ENCODE data around the gene ORC4. TPM values are rescaled to one million over a fixed set of nuclear protein-coding genes. Genes with fewer than 3 reads are reported as not detected.
A peak's percentile ranks its signal among the peaks of the same experiment; 100 is the strongest.
"Not testable (repeated sequence)": the region's sequence is repeated elsewhere in the genome, so short reads cannot be mapped to it uniquely, and the experiment has no call there.

Gene ORC4
- total RNA-seq, 1 experiment from 2014 or later: 68.0 TPM

DNA sequence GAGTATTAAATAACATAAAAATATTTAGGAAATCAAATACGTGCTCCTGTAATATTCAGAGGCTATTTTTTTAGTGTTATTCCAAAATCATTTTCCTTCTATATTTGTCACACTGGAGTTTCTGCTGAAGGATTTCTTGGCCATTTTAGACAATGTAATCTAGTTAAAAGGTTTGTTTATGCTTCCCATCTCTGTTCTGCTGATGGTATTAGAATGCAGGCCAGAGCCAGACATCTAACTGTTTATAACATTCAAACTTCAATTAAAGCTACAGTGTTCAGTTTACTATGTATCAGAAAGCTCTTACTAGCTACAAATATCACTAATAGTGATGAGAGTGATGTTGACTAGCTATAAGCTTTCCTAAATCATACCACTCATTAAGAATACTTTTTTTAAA, 8.2 kb upstream of the ORC4 start:
- H3K27me3 ChIP-seq (replicated peaks): no peaks in the 10 kb centered on the region
- DNase-seq (ENCODE audit: low read depth in 1 of 2, low spot score in 2 of 2): no peak
- H3K4me1 ChIP-seq (replicated peaks): peaks cover 17% of the 10 kb centered on the region
- no peak overlapping the region for H3K4me3 ChIP-seq
- H3K36me3 ChIP-seq: no peaks in the 10 kb centered on the region
- H3K27ac ChIP-seq: no peak overlapping the region
- H3K9me3 ChIP-seq (replicated peaks): no peaks in the 10 kb centered on the region

- Histone ChIP-seq H3K36me3 (no peaks in the 10 kb centered on the region), H3K27ac (no peak overlapping the region), H3K27me3 (replicated peaks) (no peaks in the 10 kb centered on the region), H3K4me1 (replicated peaks) (peaks cover 17% of the 10 kb centered on the region), H3K9me3 (replicated peaks) (no peaks in the 10 kb centered on the region), H3K4me3 (no peak overlapping the region)
- no peak for DNase-seq (ENCODE audit: low read depth in 1 of 2, low spot score in 2 of 2)
Observed at GRCh38 chr2:148027822-148028221, 7.3 kb upstream of the ORC4 start.

DNA sequence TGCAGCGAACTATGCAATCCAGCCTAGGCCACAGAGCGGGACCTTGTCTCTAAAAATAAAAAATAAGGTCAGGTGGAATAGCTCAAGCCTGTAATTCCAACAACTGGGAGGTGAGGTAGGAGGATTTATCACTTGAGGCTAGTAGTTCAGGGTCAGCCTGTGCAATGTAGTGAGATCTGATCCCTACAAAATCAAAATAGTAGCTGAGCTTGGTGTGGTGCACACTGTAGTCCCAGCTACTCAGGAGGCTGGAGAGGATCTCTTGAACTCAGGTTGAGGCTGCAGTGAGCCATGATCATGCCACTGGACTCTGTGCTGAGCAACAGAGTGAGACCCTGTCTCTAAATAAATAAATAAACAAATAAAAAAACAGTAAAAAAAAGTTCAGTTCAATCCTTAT, 6.0 kb upstream of the ORC4 start:
- no peaks in the 10 kb centered on the region for H3K27me3 ChIP-seq (replicated peaks)
- H3K4me3 ChIP-seq: no peak overlapping the region
- no peak overlapping the region for H3K27ac ChIP-seq
- no peak for DNase-seq (ENCODE audit: low read depth in 1 of 2, low spot score in 2 of 2)
- no peaks in the 10 kb centered on the region for H3K9me3 ChIP-seq (replicated peaks)
- H3K4me1 ChIP-seq (replicated peaks): peaks cover 14% of the 10 kb centered on the region
- H3K36me3 ChIP-seq: no peaks in the 10 kb centered on the region

GRCh38 chr2:148023861-148024260, 3.3 kb upstream of the ORC4 start:
- H3K4me1 ChIP-seq (replicated peaks): peaks cover 17% of the 10 kb centered on the region
- H3K27me3 ChIP-seq (replicated peaks): no peaks in the 10 kb centered on the region
- no peak overlapping the region for H3K27ac ChIP-seq
- H3K4me3 ChIP-seq: no peak overlapping the region
- no peaks in the 10 kb centered on the region for H3K9me3 ChIP-seq (replicated peaks)
- no peak for DNase-seq (ENCODE audit: low read depth in 1 of 2, low spot score in 2 of 2)
- peaks cover 3% of the 10 kb centered on the region; the same call in 1 of the 2 replicates for H3K36me3 ChIP-seq

DNA sequence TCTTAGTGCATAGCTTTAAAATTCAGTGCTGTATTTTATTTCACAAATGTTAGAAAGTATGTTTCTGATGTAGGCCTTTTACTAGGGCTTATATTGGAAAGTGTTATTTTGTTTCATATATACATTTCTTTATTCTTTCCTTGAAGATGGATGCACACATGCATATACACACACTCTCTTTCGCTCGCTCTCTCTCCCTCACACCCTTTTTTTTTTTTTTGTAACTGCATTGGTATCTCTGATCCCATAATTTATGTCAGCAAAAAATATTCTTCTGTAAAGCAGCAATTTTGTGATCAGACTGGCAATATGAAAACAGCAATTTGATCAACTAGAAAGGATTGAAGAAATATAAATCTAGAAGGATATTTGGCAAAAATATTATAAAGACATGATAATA, 2.3 kb upstream of the ORC4 start:
- Histone ChIP-seq H3K4me3 (no peak overlapping the region), H3K36me3 (peaks cover 3% of the 10 kb centered on the region; the same call in 1 of the 2 replicates), H3K27ac (no peak overlapping the region), H3K9me3 (replicated peaks) (no peaks in the 10 kb centered on the region), H3K4me1 (replicated peaks) (peaks cover 7% of the 10 kb centered on the region), H3K27me3 (replicated peaks) (no peaks in the 10 kb centered on the region)
- no peak for DNase-seq (ENCODE audit: low read depth in 1 of 2, low spot score in 2 of 2)

DNA sequence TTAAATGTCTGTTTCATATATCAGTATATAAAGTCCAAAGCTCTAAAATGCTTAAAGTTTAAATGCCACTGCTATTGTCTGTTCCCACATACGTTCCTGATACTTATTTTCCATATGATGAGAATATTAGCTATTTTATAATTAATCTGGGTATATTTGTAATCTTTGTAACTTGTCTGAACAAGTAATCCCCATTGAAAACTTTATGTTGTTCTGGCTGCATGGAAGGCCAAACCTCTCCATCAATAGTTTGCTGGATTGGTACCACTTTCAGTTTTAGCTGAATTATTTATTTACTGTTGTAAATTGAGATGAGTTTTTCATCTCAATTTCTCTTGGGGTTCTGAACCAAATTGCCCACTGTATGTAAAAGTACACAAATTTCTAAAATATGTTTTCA, 1.8 kb upstream of the ORC4 start:
- Histone ChIP-seq H3K9me3 (replicated peaks) (no peaks in the 10 kb centered on the region), H3K4me1 (replicated peaks) (peaks cover 7% of the 10 kb centered on the region), H3K27me3 (replicated peaks) (no peaks in the 10 kb centered on the region), H3K4me3 (peak overlapping the region; percentile 75), H3K36me3 (peaks cover 3% of the 10 kb centered on the region; the same call in 1 of the 2 replicates), H3K27ac (no peak overlapping the region)
- no peak for DNase-seq (ENCODE audit: low read depth in 1 of 2, low spot score in 2 of 2)

DNA sequence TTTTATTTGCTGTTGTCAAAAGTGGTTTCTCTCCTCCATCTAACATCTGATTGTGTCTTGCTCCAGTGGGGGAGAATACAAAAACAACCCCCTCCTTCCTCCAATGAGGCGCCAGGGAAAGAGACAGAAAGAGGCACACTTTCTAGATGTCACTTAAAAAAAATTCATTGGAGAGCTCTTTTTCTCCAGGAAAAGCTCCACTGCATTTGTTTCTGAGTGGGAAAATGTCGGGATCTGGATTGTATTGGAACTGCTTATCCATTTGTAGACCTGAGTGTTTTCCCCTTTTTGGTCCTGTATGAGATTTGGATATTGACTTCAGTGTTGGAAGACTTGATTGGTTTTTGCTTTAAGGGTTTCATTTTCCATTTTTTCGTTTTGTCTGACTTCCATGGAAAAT, 1.3 kb upstream of the ORC4 start:
- peak overlapping the region; percentile 75 for H3K4me3 ChIP-seq
- no peaks in the 10 kb centered on the region for H3K27me3 ChIP-seq (replicated peaks)
- DNase-seq (ENCODE audit: low read depth in 1 of 2, low spot score in 2 of 2): peak in 1 of 2 experiments; percentile 12
- peaks cover 7% of the 10 kb centered on the region for H3K4me1 ChIP-seq (replicated peaks)
- no peaks in the 10 kb centered on the region for H3K9me3 ChIP-seq (replicated peaks)
- peaks cover 3% of the 10 kb centered on the region; the same call in 1 of the 2 replicates for H3K36me3 ChIP-seq
- H3K27ac ChIP-seq: no peak overlapping the region; the same call in 1 of the 2 replicates

DNA sequence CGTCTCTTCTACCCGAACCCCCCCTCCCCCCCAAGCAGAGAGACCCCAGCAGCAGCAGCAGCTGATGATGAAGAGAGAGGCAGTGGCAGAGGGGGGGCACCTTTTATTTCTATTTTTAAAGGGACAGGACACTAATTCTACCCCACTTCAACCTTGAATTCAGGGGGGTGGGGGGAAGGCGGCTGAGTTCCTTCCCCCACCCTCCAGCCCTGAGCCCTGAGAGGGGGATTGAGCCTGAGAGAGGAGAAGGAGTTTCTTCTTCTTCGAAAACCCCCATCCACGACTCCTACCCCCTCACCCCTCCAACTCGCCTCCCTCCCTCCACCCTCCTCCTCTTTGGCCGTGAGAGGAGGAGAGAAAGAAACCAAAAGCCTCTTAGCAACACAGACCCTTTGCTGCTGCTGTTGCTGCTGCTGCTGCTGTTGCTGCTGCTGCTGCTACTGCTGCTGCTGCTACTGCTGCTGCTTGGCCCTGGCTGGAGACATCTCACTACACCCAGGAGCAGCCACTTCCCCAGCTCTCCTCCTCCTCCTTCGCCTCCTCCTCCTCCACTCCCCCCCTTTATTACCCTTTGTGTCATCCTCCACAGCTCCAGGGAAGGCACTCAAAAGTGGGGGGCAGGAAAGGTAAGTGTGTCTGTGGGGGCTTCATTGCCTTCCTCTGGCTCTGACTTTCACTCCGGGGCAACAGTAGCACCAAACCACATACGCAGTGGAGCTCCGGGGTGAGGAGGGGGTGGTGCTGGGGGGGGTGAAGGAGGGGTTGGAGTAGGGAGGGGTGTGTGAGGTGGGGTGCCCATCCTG, 723 bp upstream of the ORC4 start, which contains the start of gene MBD5:
MBD5 (plus strand) TSS at position 33 of the 803 bp plus-strand sequence.
- H3K9me3 ChIP-seq (replicated peaks): no peaks in the 10 kb centered on the region
- peaks cover 7% of the 10 kb centered on the region for H3K4me1 ChIP-seq (replicated peaks)
- no peaks in the 10 kb centered on the region for H3K27me3 ChIP-seq (replicated peaks)
- peaks cover 3% of the 10 kb centered on the region; the same call in 1 of the 2 replicates for H3K36me3 ChIP-seq
- peak within 1 kb of the TSS; percentile 75 for H3K4me3 ChIP-seq
- peak within 1 kb of the TSS; percentile 70 for H3K27ac ChIP-seq
- peak in 1 of 2 experiments; percentile 51 for DNase-seq (ENCODE audit: low read depth in 1 of 2, low spot score in 2 of 2)

DNA sequence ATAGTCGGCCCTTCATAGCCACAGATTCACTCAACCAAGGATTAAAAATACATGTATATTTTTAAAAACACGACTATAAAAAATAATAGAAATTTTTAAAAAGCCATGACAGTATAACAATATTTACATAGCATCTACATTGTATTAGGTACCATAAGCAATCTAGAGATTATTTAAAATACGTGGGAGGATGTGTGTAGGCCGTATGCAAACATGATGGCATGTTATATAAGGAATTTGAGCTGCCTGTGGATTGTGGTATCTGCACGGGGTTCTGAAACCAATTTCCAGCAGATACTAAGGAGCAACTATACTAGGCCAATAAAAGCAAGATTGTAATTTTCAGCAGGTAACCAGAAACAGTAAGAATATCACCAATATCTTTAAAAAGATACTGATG, 5.9 kb downstream of the ORC4 start:
- Histone ChIP-seq H3K4me3 (no peak overlapping the region), H3K27ac (no peak overlapping the region), H3K9me3 (replicated peaks) (no peaks in the 10 kb centered on the region), H3K27me3 (replicated peaks) (no peaks in the 10 kb centered on the region), H3K4me1 (replicated peaks) (peaks cover 4% of the 10 kb centered on the region; the same call in 1 of the 2 replicates), H3K36me3 (no peaks in the 10 kb centered on the region)
- no peak for DNase-seq (ENCODE audit: low read depth in 1 of 2, low spot score in 2 of 2)

GRCh38 chr2:148013876-148014275, 6.7 kb downstream of the ORC4 start:
- no peak overlapping the region for H3K27ac ChIP-seq
- no peaks in the 10 kb centered on the region for H3K27me3 ChIP-seq (replicated peaks)
- H3K36me3 ChIP-seq: no peaks in the 10 kb centered on the region
- H3K4me3 ChIP-seq: no peak overlapping the region
- no peak for DNase-seq (ENCODE audit: low read depth in 1 of 2, low spot score in 2 of 2)
- no peaks in the 10 kb centered on the region for H3K9me3 ChIP-seq (replicated peaks)
- H3K4me1 ChIP-seq (replicated peaks): no peaks in the 10 kb centered on the region

GRCh38 chr2:148008411-148008810, 12.1 kb downstream of the ORC4 start:
- H3K9me3 ChIP-seq (replicated peaks); H3K27me3 ChIP-seq (replicated peaks); H3K4me1 ChIP-seq (replicated peaks); DNase-seq (ENCODE audit: low read depth in 1 of 2, low spot score in 2 of 2); H3K4me3 ChIP-seq; H3K27ac ChIP-seq; H3K36me3 ChIP-seq: not testable (repeated sequence)

- H3K9me3 ChIP-seq (replicated peaks): no peaks in the 10 kb centered on the region
Observed at GRCh38 chr2:148007219-148007900, 13.2 kb downstream of the ORC4 start.

DNA sequence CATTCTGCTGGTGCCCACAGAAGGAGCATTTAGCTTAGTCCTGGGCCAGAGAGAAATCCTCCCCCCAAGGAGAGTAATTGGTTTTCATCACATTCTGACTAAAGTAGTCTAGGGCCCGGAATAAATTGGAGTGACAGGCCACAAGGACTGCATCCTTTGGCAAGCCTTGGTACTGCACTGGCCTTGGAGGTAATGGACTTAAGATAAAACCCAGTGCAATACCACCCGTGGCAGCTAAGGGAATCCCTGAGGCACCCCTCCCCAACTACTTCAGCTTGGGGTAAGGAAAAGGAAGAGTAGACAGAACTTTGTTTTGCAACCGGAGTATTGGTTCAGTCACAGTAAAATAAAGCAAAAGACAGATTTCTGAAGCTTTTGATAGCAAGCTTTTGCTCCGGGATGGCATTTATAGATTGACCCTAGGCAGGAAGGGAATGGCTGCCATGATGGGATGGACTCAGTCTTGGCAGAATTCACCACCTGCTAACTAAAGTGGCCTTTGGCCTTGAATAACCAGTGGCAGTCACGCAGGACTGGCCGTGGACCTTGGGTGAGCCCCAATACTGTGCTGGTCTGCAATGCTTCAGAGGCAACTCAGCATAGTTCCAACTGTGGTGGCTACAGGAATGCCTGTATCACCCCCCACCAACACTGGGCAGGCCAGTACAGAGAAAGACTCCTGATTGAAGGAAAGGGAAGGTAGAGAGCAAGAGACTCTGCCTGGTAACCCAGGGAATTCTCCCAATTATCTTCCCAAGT, 14.1 kb downstream of the ORC4 start:
- no peaks in the 10 kb centered on the region for H3K4me1 ChIP-seq (replicated peaks)
- no peak overlapping the region for H3K27ac ChIP-seq
- DNase-seq (ENCODE audit: low read depth in 1 of 2, low spot score in 2 of 2): no peak
- H3K36me3 ChIP-seq: no peaks in the 10 kb centered on the region
- no peaks in the 10 kb centered on the region for H3K27me3 ChIP-seq (replicated peaks)
- H3K4me3 ChIP-seq: no peak overlapping the region
- H3K9me3 ChIP-seq (replicated peaks): no peaks in the 10 kb centered on the region

More at GRCh38 chr2:148007219-148007900, 13.2 kb downstream of the ORC4 start:
- no peaks in the 10 kb centered on the region for H3K4me1 ChIP-seq (replicated peaks)
- no peaks in the 10 kb centered on the region for H3K27me3 ChIP-seq (replicated peaks)
- H3K36me3 ChIP-seq: no peaks in the 10 kb centered on the region
- no peak overlapping the region for H3K4me3 ChIP-seq
- no peak for DNase-seq (ENCODE audit: low read depth in 1 of 2, low spot score in 2 of 2)
- no peak overlapping the region for H3K27ac ChIP-seq
